HUES6 (cell line): ENCODE measurements around the gene ARL1.
"Not testable (repeated sequence)": the region's sequence is repeated elsewhere in the genome, so short reads cannot be mapped to it uniquely, and the experiment has no call there.

Source experiments
- H3K27ac ChIP-seq: 2 replicates; pipeline ENCODE4 v1.7.0; 2013; ENCODE audit warnings: low read depth, mild to moderate bottlenecking, low read length, inconsistent platforms
- H3K27me3 ChIP-seq: 2 replicates; pipeline ENCODE4 v1.6.1; 2013; ENCODE audit warnings: low read length; ENCODE audit not compliant: control insufficient read depth, insufficient read depth
- H3K36me3 ChIP-seq: 2 replicates; pipeline ENCODE4 v1.6.1; 2013; ENCODE audit warnings: low read length; ENCODE audit not compliant: control insufficient read depth, insufficient read depth
- H3K4me1 ChIP-seq: 2 replicates; pipeline ENCODE4 v1.6.1; 2013; ENCODE audit warnings: low read length; ENCODE audit not compliant: control insufficient read depth, insufficient read depth
- H3K4me3 ChIP-seq: 2 replicates; pipeline ENCODE4 v1.5.1; 2013; ENCODE audit warnings: low read depth, low read length
- H3K9ac ChIP-seq: one replicate; pipeline ENCODE4 v1.6.1; 2013; ENCODE audit warnings: mild to moderate bottlenecking, low read length
- H3K9me3 ChIP-seq: 2 replicates; pipeline ENCODE4 v1.6.1; 2013; ENCODE audit warnings: low read depth, low read length; ENCODE audit not compliant: control insufficient read depth, insufficient read depth

ARL1 gene

DNA sequence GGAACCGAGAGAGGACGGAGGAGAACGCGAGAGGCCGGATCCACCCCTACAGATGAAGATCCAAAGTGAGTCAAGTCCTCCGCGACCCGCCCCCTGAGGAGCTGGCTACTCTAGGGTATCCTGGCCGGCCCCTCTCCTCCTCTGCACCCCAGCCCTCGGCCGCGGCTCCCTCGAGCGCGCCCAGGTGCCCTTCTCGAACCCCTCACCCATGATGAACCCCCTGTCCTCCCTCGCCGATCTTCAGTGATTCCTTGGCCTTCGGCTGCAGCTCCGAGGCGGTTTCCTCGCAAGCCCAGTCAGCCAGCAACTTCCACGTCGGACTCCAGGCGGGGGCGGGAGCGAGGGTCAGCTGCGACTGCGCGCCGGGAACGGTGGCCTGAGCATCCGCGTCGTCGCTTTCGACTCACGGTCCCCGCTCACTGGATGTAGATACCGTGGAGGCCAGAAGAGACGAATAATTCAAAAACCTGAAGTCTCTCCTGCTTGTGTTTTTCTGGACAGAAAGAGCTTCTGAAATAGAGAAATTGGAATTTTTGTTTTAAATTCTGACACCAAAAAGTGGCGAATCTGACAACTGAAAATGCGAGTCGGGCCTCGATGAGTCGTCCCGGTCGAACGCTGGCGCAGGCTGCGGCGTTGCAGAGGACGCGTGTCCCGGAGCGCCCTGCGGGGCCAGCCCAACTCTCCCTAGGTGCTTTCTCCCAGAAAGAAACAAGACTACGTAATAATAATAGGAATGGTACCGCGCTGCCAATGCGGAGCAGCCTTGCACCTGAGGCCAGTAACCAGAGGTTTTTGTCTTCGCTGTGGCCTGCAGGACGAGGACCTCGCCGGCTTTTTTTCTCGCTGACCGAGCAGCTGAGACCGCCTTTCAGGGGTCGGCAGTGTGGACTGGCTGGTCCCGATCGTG is at the start of gene ARL1:
ARL1 (minus strand) TSS at position 337 of the 910 bp plus-strand sequence; CDS start at position 210, 127 bp downstream.
- Histone ChIP-seq H3K27ac (peak within 1 kb of the TSS; percentile 98), H3K9me3 (no peaks in the 10 kb centered on the region), H3K27me3 (no peaks in the 10 kb centered on the region), H3K9ac (peak within 1 kb of the TSS; percentile 95), H3K4me3 (peak within 1 kb of the TSS; percentile 97), H3K36me3 (0 out of 2 replicates have a peak, but pooled peaks cover 2% of the 10 kb centered on the region), H3K4me1 (0 out of 2 replicates have a peak, but pooled peaks cover 3% of the 10 kb centered on the region)

DNA sequence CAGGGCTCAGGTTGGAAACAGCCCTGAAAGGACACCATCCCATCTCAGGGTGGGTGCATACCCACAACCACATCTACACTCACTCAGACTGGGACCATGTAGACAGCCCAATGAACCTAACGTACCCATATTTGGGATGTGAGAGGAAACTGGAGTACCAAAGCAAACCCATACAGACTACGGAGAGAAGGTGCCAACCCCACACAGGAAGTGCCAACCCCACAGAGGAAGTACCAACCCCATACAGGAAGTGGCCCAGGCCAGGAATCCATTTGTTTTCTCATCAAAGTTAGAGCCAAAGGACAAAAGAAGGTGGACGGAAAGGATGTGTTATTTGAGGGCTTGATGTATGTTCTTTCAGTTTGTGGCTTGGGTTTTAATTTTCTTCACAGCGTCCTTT is 48.1 kb upstream of the ARL1 start:
- peaks cover 5% of the 10 kb centered on the region; the same call in 1 of the 2 replicates for H3K4me1 ChIP-seq

GRCh38 chr12:101441461-101442224 is 34.1 kb upstream of the ARL1 start:
- Histone ChIP-seq H3K9ac (no peak overlapping the region), H3K36me3 (no peaks in the 10 kb centered on the region), H3K4me1 (no peaks in the 10 kb centered on the region), H3K27ac (no peak overlapping the region), H3K4me3 (no peak overlapping the region), H3K27me3 (no peaks in the 10 kb centered on the region), H3K9me3 (no peaks in the 10 kb centered on the region)

More for the DNA sequence above, 48.1 kb upstream of the ARL1 start:
- no peak overlapping the region for H3K27ac ChIP-seq
- H3K9me3 ChIP-seq, result peaks cover 9% of the 10 kb centered on the region
- no peaks in the 10 kb centered on the region for H3K27me3 ChIP-seq
- no peaks in the 10 kb centered on the region for H3K36me3 ChIP-seq
- no peak overlapping the region for H3K9ac ChIP-seq
- H3K4me3 ChIP-seq, result no peak overlapping the region

DNA sequence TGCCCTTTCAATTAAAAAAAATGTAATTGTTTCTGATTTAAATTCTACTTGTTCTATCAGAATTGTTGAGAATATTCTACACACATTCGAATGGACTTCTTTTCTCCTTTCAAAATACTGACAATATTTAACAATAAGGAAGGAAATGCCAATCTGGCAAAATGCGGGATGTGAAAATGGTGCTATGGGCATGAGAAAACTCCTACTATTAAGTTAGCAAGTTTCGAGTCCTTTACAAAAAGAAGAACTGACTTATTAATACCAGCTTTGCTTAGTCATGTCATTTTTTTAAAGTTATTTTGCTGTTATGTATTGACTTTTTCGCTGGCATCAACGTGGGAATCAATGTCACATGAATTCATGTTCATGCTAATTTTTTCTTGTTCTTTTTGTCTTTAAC is 31.7 kb upstream of the ARL1 start:
- H3K9me3 ChIP-seq, result no peaks in the 10 kb centered on the region
- no peaks in the 10 kb centered on the region for H3K27me3 ChIP-seq
- no peak overlapping the region for H3K27ac ChIP-seq
- H3K4me3 ChIP-seq, result no peak overlapping the region
- H3K9ac ChIP-seq, result no peak overlapping the region
- no peaks in the 10 kb centered on the region for H3K4me1 ChIP-seq
- H3K36me3 ChIP-seq, result no peaks in the 10 kb centered on the region

GRCh38 chr12:101436136-101436535 is 28.6 kb upstream of the ARL1 start:
- H3K27me3 ChIP-seq, result no peaks in the 10 kb centered on the region
- no peak overlapping the region for H3K27ac ChIP-seq
- no peak overlapping the region for H3K9ac ChIP-seq
- H3K9me3 ChIP-seq, result no peaks in the 10 kb centered on the region
- H3K36me3 ChIP-seq, result no peaks in the 10 kb centered on the region
- H3K4me1 ChIP-seq, result no peaks in the 10 kb centered on the region
- H3K4me3 ChIP-seq, result no peak overlapping the region

DNA sequence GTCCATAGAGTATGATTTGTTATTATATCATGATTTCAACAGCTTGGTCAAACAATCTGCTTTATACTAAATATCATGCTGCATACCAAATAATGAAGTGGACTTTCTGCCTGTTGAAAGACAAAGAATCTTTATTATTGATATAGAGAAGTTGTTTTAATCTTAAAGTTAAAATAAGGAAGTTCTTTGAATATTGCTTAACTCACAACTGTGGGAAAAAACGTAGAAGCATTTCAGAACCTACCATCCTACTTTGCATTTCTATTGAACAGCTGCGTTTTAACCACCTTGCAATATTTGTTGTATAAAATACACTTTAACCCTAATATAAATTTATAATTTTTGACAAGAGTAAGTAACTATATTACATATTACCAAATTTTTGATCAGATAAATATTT is 22.9 kb upstream of the ARL1 start:
- Histone ChIP-seq H3K27ac (no peak overlapping the region), H3K36me3 (no peaks in the 10 kb centered on the region), H3K4me3 (no peak overlapping the region), H3K9me3 (no peaks in the 10 kb centered on the region), H3K27me3 (no peaks in the 10 kb centered on the region), H3K9ac (no peak overlapping the region), H3K4me1 (no peaks in the 10 kb centered on the region)

DNA sequence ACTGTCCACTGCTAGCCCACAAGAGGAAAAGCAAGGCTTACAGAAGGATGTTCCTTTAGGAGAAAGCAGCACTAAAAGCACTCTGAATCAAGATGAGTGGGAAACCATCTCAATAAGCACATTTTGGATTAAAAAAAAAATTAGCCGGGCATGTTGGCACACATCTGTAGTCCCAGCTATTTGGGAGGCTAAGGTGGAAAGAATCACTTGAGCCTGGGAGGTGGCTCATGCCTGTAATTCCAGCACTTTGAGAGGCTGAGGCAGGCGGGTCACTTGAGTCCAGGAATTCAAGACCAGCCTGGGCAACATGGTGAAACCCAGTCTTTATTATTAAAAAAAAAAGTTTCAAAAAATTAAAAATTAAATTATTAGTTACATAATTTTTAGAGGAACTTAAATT is 17.0 kb upstream of the ARL1 start:
- no peaks in the 10 kb centered on the region for H3K36me3 ChIP-seq
- H3K9me3 ChIP-seq, result no peaks in the 10 kb centered on the region
- H3K4me3 ChIP-seq, result no peak overlapping the region
- H3K27me3 ChIP-seq, result no peaks in the 10 kb centered on the region
- no peak overlapping the region for H3K27ac ChIP-seq
- H3K9ac ChIP-seq, result no peak overlapping the region
- H3K4me1 ChIP-seq, result no peaks in the 10 kb centered on the region

DNA sequence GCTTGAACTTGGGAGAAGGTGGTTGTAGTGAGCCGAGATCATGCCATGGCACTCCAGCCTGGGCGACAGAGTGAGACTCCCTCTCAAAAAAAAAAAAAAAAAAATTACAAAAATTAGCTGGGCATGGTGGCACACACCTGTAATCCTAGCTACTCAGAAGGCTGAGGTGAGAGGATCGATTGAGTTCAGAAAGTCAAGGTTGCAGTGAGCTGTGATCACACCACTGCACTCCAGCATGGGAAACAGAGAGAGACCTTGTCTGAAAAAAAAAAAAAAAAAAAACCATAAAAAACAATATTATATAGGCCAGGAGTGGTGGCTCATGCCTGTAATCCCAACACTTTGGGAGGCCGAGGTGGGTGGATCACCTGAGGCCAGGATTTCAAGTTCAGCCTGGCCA is 14.5 kb upstream of the ARL1 start:
- H3K4me1 ChIP-seq, H3K27me3 ChIP-seq, H3K9me3 ChIP-seq, H3K27ac ChIP-seq, H3K4me3 ChIP-seq, H3K9ac ChIP-seq, H3K36me3 ChIP-seq: not testable (repeated sequence)

DNA sequence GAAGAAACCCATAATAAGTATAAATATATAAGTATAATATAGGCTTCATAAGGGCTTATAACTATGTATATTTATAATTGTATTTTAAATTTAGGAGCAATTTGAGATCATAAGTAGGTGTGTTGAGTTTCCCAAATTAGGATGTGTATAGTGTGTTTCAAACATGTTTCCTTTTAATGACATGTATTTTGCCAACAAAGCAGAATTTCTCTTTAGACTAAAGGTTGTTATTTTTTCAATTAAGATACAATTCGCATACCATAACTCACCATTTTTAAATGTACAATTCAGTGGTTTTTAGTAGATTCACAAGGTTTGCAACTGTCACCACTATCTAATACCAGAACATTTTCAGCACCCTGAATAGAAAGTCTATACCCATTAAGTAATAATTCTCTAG is 7.7 kb upstream of the ARL1 start:
- Histone ChIP-seq H3K9ac (no peak overlapping the region), H3K27me3 (no peaks in the 10 kb centered on the region), H3K27ac (no peak overlapping the region), H3K36me3 (no peaks in the 10 kb centered on the region), H3K4me1 (no peaks in the 10 kb centered on the region), H3K4me3 (no peak overlapping the region), H3K9me3 (no peaks in the 10 kb centered on the region)

DNA sequence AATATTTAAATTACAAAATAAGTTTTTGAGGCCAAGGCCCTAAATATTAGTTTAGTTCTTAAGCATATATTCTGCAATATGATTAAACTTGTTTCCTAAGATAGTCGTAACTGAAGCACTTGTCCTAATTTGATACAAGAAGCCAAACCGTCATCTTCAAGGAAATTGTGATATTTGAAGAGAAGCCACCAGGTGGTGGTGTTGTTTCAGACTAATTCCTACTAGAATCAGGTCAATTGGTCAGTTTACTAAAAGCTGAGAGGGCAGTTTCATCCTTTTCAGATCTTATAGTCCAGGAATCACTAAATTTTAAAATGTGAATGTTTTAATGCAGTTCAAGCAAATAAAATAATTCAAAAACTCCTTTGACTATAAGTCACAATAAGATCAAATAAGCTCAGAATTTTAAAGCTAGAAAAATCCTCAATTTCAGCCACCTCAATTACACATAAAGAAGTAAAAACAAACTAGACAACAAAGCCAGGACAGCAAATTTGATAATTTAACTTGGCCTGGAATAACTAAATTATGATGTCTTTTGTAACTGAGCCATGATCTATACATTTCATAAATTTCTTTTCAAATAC is 7.1 kb upstream of the ARL1 start:
- Histone ChIP-seq H3K4me1 (no peaks in the 10 kb centered on the region), H3K36me3 (no peaks in the 10 kb centered on the region), H3K27me3 (no peaks in the 10 kb centered on the region), H3K27ac (no peak overlapping the region), H3K4me3 (no peak overlapping the region), H3K9me3 (no peaks in the 10 kb centered on the region), H3K9ac (no peak overlapping the region)

DNA sequence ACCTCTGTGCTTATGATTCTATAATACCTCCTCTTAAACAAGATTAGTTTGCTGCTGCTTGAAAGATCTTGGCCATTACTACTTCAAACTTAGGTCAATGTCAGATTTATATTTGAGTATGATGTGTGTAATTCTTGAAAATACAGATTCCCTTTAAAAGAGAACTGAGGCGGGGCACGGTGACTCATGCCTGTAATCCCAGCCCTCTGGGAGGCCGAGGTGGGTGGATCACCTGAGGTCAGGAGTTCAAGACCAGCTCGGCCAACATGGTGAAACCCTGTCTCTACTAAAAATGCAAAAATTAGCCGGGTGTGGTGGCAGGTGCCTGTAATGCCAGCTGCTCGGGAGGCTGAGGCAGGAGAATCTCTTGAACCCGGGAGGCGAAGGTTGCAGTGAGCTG is 2.6 kb upstream of the ARL1 start:
- not testable (repeated sequence) for H3K9ac ChIP-seq, H3K4me1 ChIP-seq, H3K4me3 ChIP-seq, H3K27me3 ChIP-seq, H3K9me3 ChIP-seq, H3K27ac ChIP-seq, H3K36me3 ChIP-seq
